A549 treated with GW870086 at 1 μM for 4 hours (cell line): Measurements from ENCODE around the gene SERPINE1. TPM values are rescaled to one million over a fixed set of nuclear protein-coding genes. Genes with fewer than 3 reads are reported as not detected.

Source experiments
- total RNA-seq: library from RNA; stranded (reverse); fragments of 200-300 nt; extraction: Qiagen RNA extraction; gene quantifications from 5 replicates; pipeline ENCODE4 v1.2.3, GENCODE V29; 2022; ENCODE audit warnings: low read depth

Gene SERPINE1
- 1,451 to 1,792 TPM (median 1,550 TPM) in 5 replicates for total RNA-seq

DNA sequence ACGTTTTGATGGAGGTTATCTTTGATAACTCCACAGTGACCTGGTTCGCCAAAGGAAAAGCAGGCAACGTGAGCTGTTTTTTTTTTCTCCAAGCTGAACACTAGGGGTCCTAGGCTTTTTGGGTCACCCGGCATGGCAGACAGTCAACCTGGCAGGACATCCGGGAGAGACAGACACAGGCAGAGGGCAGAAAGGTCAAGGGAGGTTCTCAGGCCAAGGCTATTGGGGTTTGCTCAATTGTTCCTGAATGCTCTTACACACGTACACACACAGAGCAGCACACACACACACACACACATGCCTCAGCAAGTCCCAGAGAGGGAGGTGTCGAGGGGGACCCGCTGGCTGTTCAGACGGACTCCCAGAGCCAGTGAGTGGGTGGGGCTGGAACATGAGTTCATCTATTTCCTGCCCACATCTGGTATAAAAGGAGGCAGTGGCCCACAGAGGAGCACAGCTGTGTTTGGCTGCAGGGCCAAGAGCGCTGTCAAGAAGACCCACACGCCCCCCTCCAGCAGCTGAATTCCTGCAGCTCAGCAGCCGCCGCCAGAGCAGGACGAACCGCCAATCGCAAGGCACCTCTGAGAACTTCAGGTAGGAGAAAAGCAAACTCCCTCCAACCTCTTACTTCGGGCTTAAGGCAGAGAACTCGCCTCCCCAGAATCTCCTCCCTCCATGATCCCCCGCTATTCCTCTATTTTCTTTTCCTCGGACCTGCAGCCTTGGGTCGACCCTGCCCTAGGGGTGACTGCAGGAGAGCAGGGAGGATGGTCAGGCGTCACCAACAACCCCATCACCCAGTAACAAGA lies at the start of gene SERPINE1:
Gene SERPINE1, plus strand, starts transcription at position 454 of the 809 bp plus-strand sequence. CDS start 1,290 bp downstream, outside the sequence.

DNA sequence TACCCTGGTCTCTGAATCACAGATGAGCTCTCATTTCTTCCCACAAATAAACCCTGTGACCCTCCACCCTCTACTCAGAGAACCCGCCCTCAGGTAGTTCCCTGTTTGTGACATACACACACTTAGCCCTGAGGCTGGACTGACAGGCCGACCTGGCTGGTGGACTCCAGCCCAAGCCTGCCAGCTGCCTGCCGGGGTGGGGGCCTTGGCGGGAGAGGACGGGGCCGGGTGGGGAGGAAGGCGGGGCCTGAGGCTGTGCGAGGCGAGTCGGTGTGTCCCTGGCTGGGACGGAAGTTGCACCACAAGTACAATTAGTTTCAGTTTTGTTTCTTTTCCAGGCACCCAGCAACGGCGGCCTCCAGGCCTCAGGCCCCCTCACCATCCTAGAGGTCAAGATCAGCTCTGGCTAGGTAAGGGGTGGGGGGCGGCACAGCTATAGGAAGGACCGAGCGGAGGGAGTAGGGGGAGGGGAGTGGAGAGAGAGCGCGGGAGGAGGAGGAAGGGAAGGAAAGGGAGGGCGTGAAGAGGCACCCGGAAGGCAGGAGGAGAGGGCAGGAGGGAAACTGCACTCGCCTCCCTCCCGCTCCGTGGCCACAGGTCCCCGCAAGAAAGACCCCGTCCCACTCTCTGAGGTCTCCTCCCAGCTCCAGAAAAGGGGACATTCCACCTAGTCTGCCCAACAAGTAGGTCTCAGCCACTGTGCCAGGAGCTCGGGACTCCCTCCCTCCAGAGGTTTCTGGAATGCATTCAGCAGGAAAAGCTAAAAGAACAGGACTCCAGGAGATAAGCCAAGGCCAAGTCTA lies 41.5 kb upstream of the SERPINE1 start, which contains the start of gene TRIM56:
Gene TRIM56, plus strand, starts transcription at position 320 of the 803 bp plus-strand sequence. CDS start 1,832 bp downstream, outside the sequence.

DNA sequence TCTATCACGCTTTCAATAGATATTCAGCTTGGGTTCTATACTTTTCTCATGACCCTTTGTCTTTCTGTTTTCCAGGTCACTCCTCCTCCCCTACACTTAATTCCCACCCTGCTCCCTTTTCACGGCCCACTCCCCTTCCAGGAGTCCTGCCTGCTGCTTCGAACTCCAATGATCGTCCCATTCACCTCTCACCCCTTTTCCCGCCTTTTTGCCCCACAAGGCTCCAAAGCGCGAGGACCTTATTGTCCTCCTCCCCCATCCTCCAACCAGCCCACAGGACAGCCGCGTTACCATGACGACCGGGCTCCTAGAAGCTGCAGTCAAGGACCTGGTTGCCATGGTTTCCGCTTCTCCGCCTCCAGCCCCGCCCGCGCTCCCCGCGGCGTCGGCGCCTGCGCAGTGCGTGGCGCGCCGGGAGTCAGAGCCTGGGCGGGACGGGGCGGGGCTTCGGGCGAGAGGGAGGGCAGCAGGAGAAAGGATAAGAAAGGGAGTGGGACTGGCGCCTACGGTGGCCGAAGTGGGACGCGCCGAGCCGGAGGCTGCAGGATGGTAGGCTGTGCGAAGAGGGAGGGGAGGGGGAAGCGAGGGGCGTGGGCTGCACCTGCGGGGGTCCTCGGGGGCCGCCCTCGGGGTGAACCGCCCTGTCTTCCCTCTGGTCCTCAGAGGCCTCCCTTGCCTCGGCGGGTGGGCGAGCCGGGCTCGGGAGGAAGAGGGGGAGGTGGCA lies 27.2 kb downstream of the SERPINE1 start, which contains the start of gene AP1S1:
Gene AP1S1, plus strand, starts transcription at position 508 of the 724 bp plus-strand sequence. Its CDS starts 39 bp downstream, at position 547.

DNA sequence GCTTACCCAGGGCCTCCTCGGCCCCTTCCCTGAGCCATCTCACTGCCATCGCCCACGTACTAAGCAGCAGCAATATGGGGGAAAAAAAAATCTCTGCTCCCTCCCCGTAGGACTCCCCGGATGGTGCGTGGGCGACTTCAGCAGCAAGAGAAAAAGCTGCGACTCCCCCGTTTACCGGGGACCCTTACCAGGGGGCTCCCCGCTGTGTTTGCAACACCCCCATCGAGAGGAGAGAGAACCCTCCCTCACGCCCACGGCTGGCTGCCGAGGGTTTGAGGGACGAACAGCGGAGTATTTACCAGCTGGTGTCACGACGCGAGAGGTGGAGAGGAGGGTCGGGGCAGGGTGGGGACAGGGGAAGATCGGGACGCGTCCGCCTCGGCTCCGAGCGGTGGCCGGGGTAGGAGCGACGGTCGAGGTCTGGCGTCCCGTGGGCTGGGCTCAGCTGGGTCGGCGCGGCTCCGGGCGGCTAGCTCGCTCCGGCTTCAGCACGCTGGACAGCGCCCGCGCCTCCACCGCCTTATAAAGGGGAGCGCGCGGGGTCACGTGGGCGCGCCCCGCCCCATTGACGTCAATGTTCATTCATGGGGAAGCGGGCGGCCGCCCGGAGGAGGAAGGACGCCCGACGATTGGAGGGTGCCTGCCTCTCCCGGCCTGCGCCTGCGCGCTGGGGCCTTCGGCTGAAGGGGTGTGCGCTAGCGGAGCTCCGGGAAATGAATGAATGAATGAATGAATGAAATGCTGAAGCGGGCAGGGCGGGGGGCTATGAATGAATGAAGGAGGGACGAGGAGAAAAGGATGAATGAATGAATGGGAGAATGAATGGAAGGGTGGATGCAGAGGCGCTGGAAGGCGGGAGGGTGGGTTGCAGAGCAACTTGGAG lies 38.4 kb downstream of the SERPINE1 start, which contains the start of gene VGF:
Gene VGF, minus strand, starts transcription at position 495 of the 883 bp plus-strand sequence. CDS start 726 bp downstream, outside the sequence.

DNA sequence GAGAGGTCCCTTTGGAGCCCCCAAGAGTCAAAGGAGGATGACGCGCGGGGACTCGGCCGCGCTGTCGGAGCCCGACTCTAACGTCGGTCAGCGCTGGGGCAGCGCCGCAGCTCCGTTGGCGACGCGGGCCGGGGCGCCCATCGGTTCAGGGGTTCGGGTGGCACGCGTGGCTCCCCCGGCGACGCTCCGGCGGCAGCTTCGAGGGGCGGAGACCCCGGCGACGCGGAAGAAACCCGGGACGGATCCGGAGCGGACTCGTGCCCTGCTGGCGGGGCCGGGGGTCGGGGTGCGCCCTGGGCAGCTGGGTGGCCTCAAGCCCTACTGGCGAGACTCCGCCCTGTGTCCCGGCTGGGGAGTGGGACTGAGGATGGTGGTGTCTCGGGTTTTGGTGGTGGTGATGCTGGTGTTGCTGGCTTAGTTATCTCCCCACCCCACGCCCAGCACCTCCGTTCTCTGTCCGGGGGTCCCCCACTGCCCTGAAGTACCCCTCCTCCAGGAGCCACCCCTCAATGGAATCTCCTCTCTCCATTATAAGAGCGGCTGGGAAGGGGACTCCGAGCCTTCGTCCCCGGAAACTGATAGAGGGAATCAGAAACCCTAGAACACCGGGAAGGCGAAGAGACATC lies 53.3 kb downstream of the SERPINE1 start, which contains the start of gene NAT16:
Gene NAT16, minus strand, starts transcription at position 164 of the 626 bp plus-strand sequence. CDS start 5,486 bp downstream, outside the sequence.

Other genes starting within 250 kb of the SERPINE1 start
- gene UFSP1, start 237.4 kb upstream of the SERPINE1 start, total RNA-seq: 3.9 to 6.9 TPM (median 5.1 TPM) in 5 replicates
- gene ACHE, start 231.2 kb upstream of the SERPINE1 start, total RNA-seq: 2.2 to 3.0 TPM (median 2.8 TPM) in 5 replicates
- 14.0 to 20.8 TPM (median 19.9 TPM) in 5 replicates for gene MUC3A, start 177.6 kb upstream of the SERPINE1 start, total RNA-seq
- 14.8 to 23.2 TPM (median 20.8 TPM) in 5 replicates for gene MUC12, start 157.5 kb upstream of the SERPINE1 start, total RNA-seq
- 0.01 to 0.19 TPM (median 0.03 TPM) in 4 of 5 replicates, not detected in the other for gene MUC17, start 107.0 kb upstream of the SERPINE1 start, total RNA-seq
- 11.6 to 15.7 TPM (median 12.4 TPM) in 5 replicates for gene TRIM56, start 41.6 kb upstream of the SERPINE1 start, total RNA-seq
- 140 to 156 TPM (median 147 TPM) in 5 replicates for gene AP1S1, start 27.4 kb downstream of the SERPINE1 start, total RNA-seq
- 12.8 to 27.7 TPM (median 17.7 TPM) in 5 replicates for gene VGF, start 38.5 kb downstream of the SERPINE1 start, total RNA-seq
- 0.06 to 0.25 TPM (median 0.11 TPM) in 5 replicates for gene NAT16, start 53.2 kb downstream of the SERPINE1 start, total RNA-seq
- not detected in 5 replicates for gene MOGAT3, start 73.9 kb downstream of the SERPINE1 start, total RNA-seq
- 69.1 to 87.4 TPM (median 81.3 TPM) in 5 replicates for gene PLOD3, start 90.5 kb downstream of the SERPINE1 start, total RNA-seq
- 80.9 to 104 TPM (median 90.2 TPM) in 5 replicates for gene ZNHIT1, start 91.1 kb downstream of the SERPINE1 start, total RNA-seq
- gene CLDN15, start 110.7 kb downstream of the SERPINE1 start, total RNA-seq: 7.0 to 11.5 TPM (median 10.7 TPM) in 5 replicates
- gene FIS1, start 118.0 kb downstream of the SERPINE1 start, total RNA-seq: 136 to 151 TPM (median 137 TPM) in 5 replicates
- 49.9 to 56.8 TPM (median 53.6 TPM) in 5 replicates for gene IFT22, start 194.7 kb downstream of the SERPINE1 start, total RNA-seq
- gene COL26A1, start 235.8 kb downstream of the SERPINE1 start, total RNA-seq: 0.36 to 0.83 TPM (median 0.60 TPM) in 5 replicates